ENCODE results near the gene NDUFA8. TPM values are rescaled to one million over a fixed set of nuclear protein-coding genes. Genes with fewer than 3 reads are reported as not detected.

The NDUFA8 gene
- total RNA-seq, 4 donors from 2014 or later = 40.6 to 48.0 (median 45.7) TPM

DNA sequence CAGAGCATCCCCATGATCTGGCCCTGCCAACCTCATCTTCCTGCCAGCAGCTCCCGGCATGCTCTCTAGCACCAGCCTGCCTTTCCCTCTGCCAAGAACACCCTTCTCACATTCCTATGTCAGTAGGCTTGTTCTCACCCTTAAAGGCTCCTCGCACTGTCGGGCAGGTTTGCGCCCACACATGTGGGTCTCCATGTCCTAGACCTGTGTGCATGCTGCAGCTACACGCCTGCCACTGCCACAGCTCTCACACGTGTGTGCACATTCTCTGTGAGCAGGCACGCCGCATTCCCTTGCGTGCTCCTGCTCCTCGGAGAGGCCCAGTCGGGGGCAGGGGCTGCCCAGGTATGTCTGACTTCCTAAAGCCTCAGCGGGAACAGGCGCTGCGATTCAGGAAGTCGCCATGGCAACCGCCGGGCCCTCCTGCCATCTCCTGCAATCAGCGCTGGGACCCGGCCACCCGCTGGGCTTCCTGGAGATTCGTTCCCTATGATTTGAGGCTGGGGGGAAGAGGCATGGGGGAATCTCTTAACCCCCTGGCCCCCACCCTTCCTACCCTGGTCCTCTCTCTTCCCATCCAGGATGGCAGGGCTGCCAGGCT lies 28.1 kb downstream of the NDUFA8 start:
- TF ChIP-seq, protein P1, sequence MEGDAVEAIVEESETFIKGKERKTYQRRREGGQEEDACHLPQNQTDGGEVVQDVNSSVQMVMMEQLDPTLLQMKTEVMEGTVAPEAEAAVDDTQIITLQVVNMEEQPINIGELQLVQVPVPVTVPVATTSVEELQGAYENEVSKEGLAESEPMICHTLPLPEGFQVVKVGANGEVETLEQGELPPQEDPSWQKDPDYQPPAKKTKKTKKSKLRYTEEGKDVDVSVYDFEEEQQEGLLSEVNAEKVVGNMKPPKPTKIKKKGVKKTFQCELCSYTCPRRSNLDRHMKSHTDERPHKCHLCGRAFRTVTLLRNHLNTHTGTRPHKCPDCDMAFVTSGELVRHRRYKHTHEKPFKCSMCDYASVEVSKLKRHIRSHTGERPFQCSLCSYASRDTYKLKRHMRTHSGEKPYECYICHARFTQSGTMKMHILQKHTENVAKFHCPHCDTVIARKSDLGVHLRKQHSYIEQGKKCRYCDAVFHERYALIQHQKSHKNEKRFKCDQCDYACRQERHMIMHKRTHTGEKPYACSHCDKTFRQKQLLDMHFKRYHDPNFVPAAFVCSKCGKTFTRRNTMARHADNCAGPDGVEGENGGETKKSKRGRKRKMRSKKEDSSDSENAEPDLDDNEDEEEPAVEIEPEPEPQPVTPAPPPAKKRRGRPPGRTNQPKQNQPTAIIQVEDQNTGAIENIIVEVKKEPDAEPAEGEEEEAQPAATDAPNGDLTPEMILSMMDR (IDR thresholded peaks at IDR 0.05) = no peak
- TF ChIP-seq POLR2A (IDR thresholded peaks at IDR 0.05) = no peak
- intact Hi-C loops (cut with DNase I) = no loop called here
- Histone ChIP-seq H3K36me3 (no peaks in the 10 kb centered on the region), H3K4me3 (no peak overlapping the region), H3K4me1 (peaks cover 5 to 30% (median 6%) of the 10 kb centered on the region in 3 donors), H3K27me3 (peaks cover 0 to 24% (median under 1%) of the 10 kb centered on the region in 4 donors), H3K27ac (no peak overlapping the region), H3K9me3 (no peaks in the 10 kb centered on the region)
- no peak for DNase-seq
- WGBS, 2 donors = 23 to 29% methylated on average over 4 to 7 of the region's 21 CpGs

DNA sequence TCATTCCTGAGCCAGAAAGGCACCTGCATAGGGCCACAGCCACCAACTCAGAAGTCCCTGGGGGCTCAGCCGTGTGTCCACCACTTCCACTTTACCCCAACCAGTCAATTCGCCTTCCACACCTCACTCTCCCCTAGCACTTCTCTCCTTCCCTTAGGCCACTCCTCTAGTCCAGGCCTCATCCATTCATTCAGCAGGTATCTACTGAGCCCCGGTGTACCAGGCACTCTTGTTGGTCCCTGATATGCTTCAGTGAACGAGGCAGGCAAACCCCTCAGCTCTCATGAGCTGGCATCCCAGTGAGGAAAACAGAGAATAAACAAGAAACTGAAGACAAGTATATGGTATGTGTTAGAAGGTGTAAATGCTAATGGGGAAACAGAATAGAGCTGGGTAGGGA lies 28.7 kb downstream of the NDUFA8 start:
- TF ChIP-seq, protein P1 (IDR thresholded peaks at IDR 0.05) = no peak
- TF ChIP-seq POLR2A (IDR thresholded peaks at IDR 0.05) = no peak
- H3K27ac ChIP-seq = no peak overlapping the region
- peaks cover 0 to 31% (median 4%) of the 10 kb centered on the region in 4 donors for H3K27me3 ChIP-seq
- H3K36me3 ChIP-seq = no peaks in the 10 kb centered on the region
- 74 to 80% methylated on average over 4 of the region's 4 CpGs for WGBS, 2 donors
- no peak overlapping the region for H3K4me3 ChIP-seq
- intact Hi-C loops (cut with DNase I) = no loop called here
- no peak for DNase-seq
- no peaks in the 10 kb centered on the region for H3K9me3 ChIP-seq
- H3K4me1 ChIP-seq = peaks cover 11 to 37% (median 12%) of the 10 kb centered on the region in 3 donors

DNA sequence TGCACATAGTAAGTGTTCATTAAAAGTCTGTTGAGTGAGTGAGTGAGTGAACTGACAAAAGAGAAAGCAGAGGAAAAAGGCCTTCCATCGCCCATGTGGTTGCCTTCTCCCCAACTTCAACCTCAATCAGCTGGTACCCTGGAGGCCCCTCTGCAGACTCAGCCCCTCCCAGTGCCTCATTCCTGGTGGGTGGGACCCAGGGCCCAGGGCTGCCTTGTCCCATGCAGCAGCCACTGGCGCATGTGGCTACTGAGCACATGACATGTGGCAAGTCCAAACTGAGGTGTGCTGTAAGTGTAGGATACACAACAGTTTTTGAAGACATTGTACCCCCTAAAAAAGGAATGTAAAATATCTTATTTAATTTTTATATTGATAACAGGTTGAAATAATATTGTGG lies 29.6 kb downstream of the NDUFA8 start:
- DNase-seq = no peak
- WGBS, 2 donors = 90 to 100% methylated on average over 1 to 2 of the region's 2 CpGs
- H3K4me3 ChIP-seq = no peak overlapping the region
- H3K4me1 ChIP-seq = peaks cover 15 to 43% (median 20%) of the 10 kb centered on the region in 3 donors
- no peak for TF ChIP-seq POLR2A (IDR thresholded peaks at IDR 0.05)
- TF ChIP-seq, protein P1 (IDR thresholded peaks at IDR 0.05) = no peak
- intact Hi-C loops (cut with DNase I) = loop anchor here (10.0 kb wide), 2 partner anchors 325 to 675 kb away; partner anchors contain the start of gene OR1K1
- H3K36me3 ChIP-seq = no peaks in the 10 kb centered on the region
- H3K9me3 ChIP-seq = no peaks in the 10 kb centered on the region
- no peak overlapping the region for H3K27ac ChIP-seq
- peaks cover 0 to 39% (median 5%) of the 10 kb centered on the region in 4 donors for H3K27me3 ChIP-seq

DNA sequence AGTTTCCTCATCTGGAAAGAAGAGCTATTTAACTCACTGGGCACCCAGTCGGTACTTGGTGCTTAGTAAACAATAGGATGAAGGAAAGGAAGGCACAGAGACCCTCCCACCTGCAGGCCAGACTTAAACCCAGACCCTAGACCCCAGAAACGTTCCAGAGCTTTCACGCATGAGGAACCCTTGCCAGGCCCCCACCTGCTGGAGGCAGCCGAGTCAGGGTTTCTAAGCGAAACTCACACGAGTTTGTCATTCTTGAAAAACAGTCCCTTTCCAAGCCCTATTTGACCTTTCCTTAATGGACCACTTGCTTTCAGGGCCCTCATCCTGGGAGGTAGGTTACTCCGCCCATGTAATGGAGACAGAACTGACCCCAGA lies 30.6 kb downstream of the NDUFA8 start:
- no peak for DNase-seq
- Histone ChIP-seq H3K4me3 (no peak overlapping the region), H3K9me3 (no peaks in the 10 kb centered on the region), H3K27ac (no peak overlapping the region), H3K27me3 (peaks cover 0 to 48% (median 5%) of the 10 kb centered on the region in 4 donors), H3K4me1 (peaks cover 15 to 37% (median 20%) of the 10 kb centered on the region in 3 donors), H3K36me3 (no peaks in the 10 kb centered on the region)
- WGBS, 2 donors = 67 to 90% methylated on average over 6 to 7 of the region's 7 CpGs
- intact Hi-C loops (cut with DNase I) = loop anchor here (10.0 kb wide), 2 partner anchors 326 to 676 kb away; partner anchors contain the start of gene OR1K1
- no peak for TF ChIP-seq POLR2A (IDR thresholded peaks at IDR 0.05)
- TF ChIP-seq, protein P1 (IDR thresholded peaks at IDR 0.05) = no peak
